Right cardiac atrium (tissue), 5 donors: ENCODE measurements around the gene RTN4R. TPM values are rescaled to one million over a fixed set of nuclear protein-coding genes. Genes with fewer than 3 reads are reported as not detected.

ENCODE experiments used
- ATAC-seq, 2 donors: fragments of 200-7000 bp; cut with Tn5 transposase; one replicate each; pipeline versions ENCODE4 v1.8.0 to v1.9.1; 2020; ENCODE audit warnings: moderate library complexity in 2 of 2, mild to moderate bottlenecking in 1 of 2
- DNase-seq, 3 donors: peaks; one replicate each; pipeline ENCODE4 v3.0.0-alpha.2; 2020
- H3K27ac ChIP-seq: one replicate; pipeline ENCODE4 v1.5.1; 2013; ENCODE audit warnings: mild to moderate bottlenecking, low read length, control low read depth, moderate library complexity
- H3K27me3 ChIP-seq: one replicate; pipeline ENCODE4 v1.6.1; 2013; ENCODE audit not compliant: control insufficient read depth, insufficient read depth
- H3K4me1 ChIP-seq: one replicate; pipeline ENCODE4 v1.6.1; 2013; ENCODE audit warnings: low read length; ENCODE audit not compliant: control insufficient read depth, insufficient read depth
- H3K4me3 ChIP-seq: one replicate; pipeline ENCODE4 v1.5.1; 2013; ENCODE audit warnings: low read length, control low read depth
- H3K9me3 ChIP-seq: one replicate; pipeline ENCODE4 v1.6.1; 2013; ENCODE audit warnings: low read length; ENCODE audit not compliant: control insufficient read depth
- WGBS: extraction: QIAGEN DNeasy Blood & Tissue Kit; methylation state at CpG from one replicate; pipeline ENCODE4 v1.1.7; 2013; 5-methylcytosine and 5-hydroxymethylcytosine counted together
- intact Hi-C, 4 donors: fragments of 100-400 bp; cut with DNase I; formaldehyde crosslinking; loops; one replicate each; pipeline versions ENCODE4 v1.11.0 to v1.14.0; 2022 to 2023
- polyA plus RNA-seq: library from polyadenylated mRNA; stranded (reverse); fragments of 200-250 nt; gene quantifications from one replicate; pipeline ENCODE4 v1.2.3, GENCODE V29; 2013
- total RNA-seq, 4 donors: library from RNA; stranded (reverse); fragmentation: NEBNext Ultra II Directional; extraction: Animal tissue kit (Norgen Biotek cat#: 25700); gene quantifications; one replicate each; pipeline ENCODE4 v1.2.1, GENCODE V29; 2021
- donor health status: healthy with polysubstance abuse.
- donor health status: DM: no; HTN: yes; CAD: no.
- donor health status: DM: no; HTN: no; CAD: no.
- donor health status: DM: no; HTN: yes; CAD: no; lungs with severe emphysema.
- donor health status: DM: yes; HTN: yes; CAD: no.

The RTN4R gene
- total and polyA plus RNA-seq, 5 donors, result 0.56 to 1.9 (median 1.1) TPM

- Histone ChIP-seq H3K4me1 (no peaks in the 10 kb centered on the region), H3K27me3 (no peaks in the 10 kb centered on the region), H3K4me3 (no peak overlapping the region), H3K27ac (no peak overlapping the region), H3K9me3 (no peaks in the 10 kb centered on the region)
- 88% methylated on average over 14 of the region's 14 CpGs for WGBS
- intact Hi-C loops, result no loop called here
- ATAC-seq (no peak), DNase-seq (no peak)
Observed at GRCh38 chr22:20261848-20262581, 6.1 kb downstream of the RTN4R start.

GRCh38 chr22:20260071-20260765 lies 7.9 kb downstream of the RTN4R start:
- H3K4me1 ChIP-seq, result no peaks in the 10 kb centered on the region
- H3K27me3 ChIP-seq, result no peaks in the 10 kb centered on the region
- H3K9me3 ChIP-seq, result no peaks in the 10 kb centered on the region
- 85% methylated on average over 19 of the region's 19 CpGs for WGBS
- intact Hi-C loops, result no loop called here
- no peak overlapping the region for H3K27ac ChIP-seq
- ATAC-seq, result no peak
- no peak overlapping the region for H3K4me3 ChIP-seq
- DNase-seq, result no peak

- ATAC-seq (no peak), DNase-seq (no peak)
- Histone ChIP-seq H3K27ac (no peak overlapping the region), H3K4me3 (no peak overlapping the region), H3K27me3 (no peaks in the 10 kb centered on the region), H3K9me3 (no peaks in the 10 kb centered on the region), H3K4me1 (no peaks in the 10 kb centered on the region)
- 91% methylated on average over 8 of the region's 8 CpGs for WGBS
- intact Hi-C loops, result no loop called here
Observed at GRCh38 chr22:20259327-20259688, 8.8 kb downstream of the RTN4R start.

GRCh38 chr22:20258584-20259326 lies 9.4 kb downstream of the RTN4R start:
- 93% methylated on average over 18 of the region's 18 CpGs for WGBS
- DNase-seq, result no peak
- Histone ChIP-seq H3K27ac (no peak overlapping the region), H3K4me3 (no peak overlapping the region), H3K27me3 (no peaks in the 10 kb centered on the region), H3K4me1 (no peaks in the 10 kb centered on the region), H3K9me3 (no peaks in the 10 kb centered on the region)
- ATAC-seq, result no peak
- intact Hi-C loops, result no loop called here

GRCh38 chr22:20258021-20258299 lies 10.2 kb downstream of the RTN4R start:
- WGBS, result 87% methylated on average over 4 of the region's 4 CpGs

GRCh38 chr22:20257212-20258020 lies 10.7 kb downstream of the RTN4R start:
- no peak for DNase-seq
- intact Hi-C loops, result no loop called here
- no peak for ATAC-seq
- H3K27me3 ChIP-seq, result no peaks in the 10 kb centered on the region
- H3K27ac ChIP-seq, result no peak overlapping the region
- WGBS, result 93% methylated on average over 15 of the region's 15 CpGs
- H3K4me3 ChIP-seq, result no peak overlapping the region
- H3K4me1 ChIP-seq, result no peaks in the 10 kb centered on the region
- no peaks in the 10 kb centered on the region for H3K9me3 ChIP-seq

More at GRCh38 chr22:20258021-20258299, 10.2 kb downstream of the RTN4R start:
- no peak overlapping the region for H3K4me3 ChIP-seq
- H3K4me1 ChIP-seq, result no peaks in the 10 kb centered on the region
- ATAC-seq, result no peak
- DNase-seq, result no peak
- H3K27me3 ChIP-seq, result no peaks in the 10 kb centered on the region
- H3K27ac ChIP-seq, result no peak overlapping the region
- intact Hi-C loops, result no loop called here
- no peaks in the 10 kb centered on the region for H3K9me3 ChIP-seq

GRCh38 chr22:20256551-20257211 lies 11.4 kb downstream of the RTN4R start:
- no peak for ATAC-seq
- H3K4me1 ChIP-seq, result no peaks in the 10 kb centered on the region
- no peaks in the 10 kb centered on the region for H3K27me3 ChIP-seq
- H3K9me3 ChIP-seq, result no peaks in the 10 kb centered on the region
- no peak for DNase-seq
- intact Hi-C loops, result no loop called here
- WGBS, result 70% methylated on average over 12 of the region's 12 CpGs
- H3K27ac ChIP-seq, result no peak overlapping the region
- H3K4me3 ChIP-seq, result no peak overlapping the region

GRCh38 chr22:20256027-20256426 lies 12.1 kb downstream of the RTN4R start:
- Histone ChIP-seq H3K4me1 (no peaks in the 10 kb centered on the region), H3K9me3 (no peaks in the 10 kb centered on the region), H3K27ac (no peak overlapping the region), H3K4me3 (no peak overlapping the region), H3K27me3 (no peaks in the 10 kb centered on the region)
- ATAC-seq (no peak), DNase-seq (no peak)
- intact Hi-C loops, result no loop called here
- whole genome bisulfite sequencing, result 93% methylated on average over 13 of the region's 13 CpGs

- H3K4me1 ChIP-seq, result peaks cover 1% of the 10 kb centered on the region
- no peak for ATAC-seq
- no peaks in the 10 kb centered on the region for H3K9me3 ChIP-seq
- no peak overlapping the region for H3K4me3 ChIP-seq
- no peak overlapping the region for H3K27ac ChIP-seq
- WGBS, result 91% methylated on average over 23 of the region's 23 CpGs
- no peak for DNase-seq
- H3K27me3 ChIP-seq, result no peaks in the 10 kb centered on the region
- intact Hi-C loops, result no loop called here
Observed at GRCh38 chr22:20254975-20255946, 12.9 kb downstream of the RTN4R start.

GRCh38 chr22:20253161-20253560 lies 15.0 kb downstream of the RTN4R start:
- H3K27ac ChIP-seq, result no peak overlapping the region
- H3K27me3 ChIP-seq, result no peaks in the 10 kb centered on the region
- DNase-seq (no peak), ATAC-seq (no peak)
- H3K9me3 ChIP-seq, result no peaks in the 10 kb centered on the region
- H3K4me3 ChIP-seq, result no peak overlapping the region
- intact Hi-C loops, result no loop called here
- peaks cover 13% of the 10 kb centered on the region for H3K4me1 ChIP-seq
- WGBS, result 86% methylated on average over 7 of the region's 7 CpGs
